Inferior parietal cortex (tissue), 1 donor: ENCODE measurements around the gene PCBD2.
"Not testable (repeated sequence)": the region's sequence is repeated elsewhere in the genome, so short reads cannot be mapped to it uniquely, and the experiment has no call there.

ENCODE experiments used
- DNase-seq: peaks from one replicate; pipeline ENCODE4 v3.0.0-alpha.2; 2016; ENCODE audit errors: extremely low spot score

Gene PCBD2

DNA sequence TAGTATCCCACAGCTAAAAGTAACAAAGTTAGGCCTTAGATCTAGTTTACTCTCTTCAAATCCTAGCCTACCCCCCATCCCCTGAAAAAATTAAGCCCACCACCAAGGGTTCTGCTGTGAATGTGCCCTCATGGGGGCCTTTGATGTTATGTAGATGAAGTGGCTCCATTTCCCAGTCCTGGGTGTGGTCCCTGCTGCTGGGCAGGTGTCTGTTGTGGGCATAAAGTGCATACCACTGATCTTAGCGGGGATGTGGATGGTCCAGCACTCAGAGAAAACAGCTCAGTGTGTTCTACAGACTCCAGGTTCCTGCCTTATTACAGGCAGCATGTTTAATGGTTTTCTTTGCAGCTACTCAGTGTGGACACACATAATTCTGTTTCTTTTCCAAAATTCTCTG lies 1.9 kb downstream of the PCBD2 start:
- no peak for DNase-seq

- DNase-seq: not testable (repeated sequence)
These were observed 5.8 kb downstream of the PCBD2 start for GRCh38 chr5:134910752-134911151.

- DNase-seq: no peak
These were observed 6.6 kb downstream of the PCBD2 start for GRCh38 chr5:134911285-134912206.

DNA sequence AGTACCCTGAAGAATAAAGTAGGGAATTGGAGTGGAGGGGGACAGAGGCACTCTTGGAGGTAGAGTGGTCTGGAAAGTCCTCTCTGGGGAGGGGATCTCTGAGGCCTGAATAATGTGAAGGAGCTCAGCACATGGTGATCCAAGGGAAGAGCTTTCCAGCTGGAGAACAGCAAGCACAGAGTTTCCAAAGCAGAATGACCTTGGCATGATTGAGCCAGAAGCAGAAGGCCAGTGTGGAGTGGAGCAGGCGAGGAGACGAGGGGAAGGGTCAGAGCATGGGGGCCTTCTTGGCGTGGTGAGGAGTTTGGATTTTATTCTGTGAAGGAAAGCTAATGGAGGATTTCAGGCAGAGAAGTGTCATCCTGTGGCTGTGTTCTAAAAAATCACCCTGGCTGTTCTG lies 8.3 kb downstream of the PCBD2 start:
- no peak for DNase-seq

GRCh38 chr5:134913795-134914194 lies 8.9 kb downstream of the PCBD2 start:
- DNase-seq: no peak

DNA sequence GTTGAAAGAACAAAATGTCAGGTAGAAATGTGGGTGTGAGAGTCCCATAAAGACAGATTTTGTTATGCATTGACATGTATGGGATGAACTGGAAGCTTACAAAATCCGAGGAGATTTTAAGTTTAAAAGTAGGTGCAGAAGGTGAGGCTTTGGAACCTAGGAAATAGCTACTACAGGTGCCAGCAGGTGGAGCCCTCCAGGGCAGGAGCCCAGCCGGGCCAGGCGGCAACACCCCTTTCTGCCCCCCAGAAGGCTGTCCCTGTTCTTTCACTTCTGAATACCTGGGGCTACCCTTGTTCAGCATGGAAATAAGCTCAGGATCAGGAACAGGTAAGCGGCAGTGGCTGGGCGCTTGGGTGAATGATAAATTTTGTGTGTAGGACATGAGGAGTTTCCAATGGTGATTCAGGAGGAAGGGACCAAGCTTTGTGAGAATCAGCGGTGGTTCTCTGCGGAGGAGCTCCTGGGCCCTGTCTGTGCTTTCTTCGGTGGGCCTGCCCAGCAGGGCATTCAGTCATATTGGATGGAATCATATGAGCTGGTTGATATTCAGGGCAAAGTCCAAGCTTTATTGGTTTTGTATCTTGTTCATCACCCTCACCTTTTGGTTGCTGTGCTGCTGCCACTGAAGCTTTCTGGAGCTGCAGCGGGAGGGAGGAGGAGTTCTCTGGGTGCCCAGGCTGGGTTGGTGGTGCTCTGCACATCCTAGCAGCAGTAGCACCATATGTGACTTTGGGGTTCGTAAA lies 12.3 kb downstream of the PCBD2 start:
- DNase-seq: no peak

- no peak for DNase-seq
These were observed 13.9 kb downstream of the PCBD2 start for GRCh38 chr5:134918861-134919260.

DNA sequence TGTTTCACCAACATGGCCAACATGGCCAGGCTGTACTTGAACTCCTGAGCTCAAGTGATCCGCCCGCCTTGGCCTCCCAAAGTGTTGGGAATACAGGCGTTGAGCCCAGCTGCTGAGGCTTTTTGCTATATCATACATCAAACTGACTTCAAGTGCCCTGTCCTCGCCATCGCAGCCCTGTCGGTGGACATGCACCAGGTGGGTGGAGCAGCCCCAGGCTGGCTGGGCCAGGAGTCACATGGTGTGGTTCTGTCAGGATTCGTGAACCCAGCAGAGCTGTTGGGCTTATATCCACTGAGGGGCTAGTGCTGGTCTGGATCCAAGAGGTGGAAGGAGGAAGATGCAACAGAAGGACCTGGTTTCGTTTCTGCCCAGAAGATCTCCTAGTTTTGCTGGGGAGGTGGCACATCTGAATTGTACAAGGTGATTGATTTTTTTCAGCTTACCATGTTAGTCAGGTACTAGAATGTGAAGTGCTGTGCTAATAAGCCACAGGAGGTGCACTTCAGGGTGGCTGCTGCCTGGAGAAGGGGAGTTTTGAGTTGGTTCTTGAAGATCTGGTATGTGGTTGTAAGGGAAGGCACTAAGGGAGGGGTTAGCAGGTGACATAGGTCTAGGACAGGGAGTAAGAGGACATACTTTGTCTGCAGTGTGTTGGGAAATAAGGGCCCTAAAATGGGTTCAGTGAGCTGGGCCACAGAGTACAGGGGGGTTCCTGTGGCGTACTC lies 16.1 kb downstream of the PCBD2 start:
- DNase-seq: no peak

DNA sequence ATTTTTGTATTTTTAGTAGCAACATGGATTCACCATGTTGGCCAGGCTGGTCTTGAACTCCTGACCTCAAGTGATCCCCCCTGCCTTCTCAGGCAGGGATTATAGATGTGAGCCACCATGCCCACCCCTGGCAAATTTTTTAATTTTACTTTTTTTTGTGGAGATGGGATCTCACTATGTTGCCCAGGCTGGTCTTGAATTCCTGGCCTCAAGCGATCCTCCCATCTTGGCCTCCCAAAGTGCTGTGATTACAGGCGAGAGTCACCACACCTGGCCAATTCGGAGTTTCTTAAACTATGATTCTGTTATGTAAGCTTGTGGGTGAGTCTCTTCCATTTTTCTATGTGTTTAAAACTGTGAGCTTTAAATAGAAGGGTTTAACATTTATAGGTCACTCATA lies 27.6 kb downstream of the PCBD2 start:
- DNase-seq: no peak

GRCh38 chr5:134934202-134934601 lies 29.3 kb downstream of the PCBD2 start:
- no peak for DNase-seq

DNA sequence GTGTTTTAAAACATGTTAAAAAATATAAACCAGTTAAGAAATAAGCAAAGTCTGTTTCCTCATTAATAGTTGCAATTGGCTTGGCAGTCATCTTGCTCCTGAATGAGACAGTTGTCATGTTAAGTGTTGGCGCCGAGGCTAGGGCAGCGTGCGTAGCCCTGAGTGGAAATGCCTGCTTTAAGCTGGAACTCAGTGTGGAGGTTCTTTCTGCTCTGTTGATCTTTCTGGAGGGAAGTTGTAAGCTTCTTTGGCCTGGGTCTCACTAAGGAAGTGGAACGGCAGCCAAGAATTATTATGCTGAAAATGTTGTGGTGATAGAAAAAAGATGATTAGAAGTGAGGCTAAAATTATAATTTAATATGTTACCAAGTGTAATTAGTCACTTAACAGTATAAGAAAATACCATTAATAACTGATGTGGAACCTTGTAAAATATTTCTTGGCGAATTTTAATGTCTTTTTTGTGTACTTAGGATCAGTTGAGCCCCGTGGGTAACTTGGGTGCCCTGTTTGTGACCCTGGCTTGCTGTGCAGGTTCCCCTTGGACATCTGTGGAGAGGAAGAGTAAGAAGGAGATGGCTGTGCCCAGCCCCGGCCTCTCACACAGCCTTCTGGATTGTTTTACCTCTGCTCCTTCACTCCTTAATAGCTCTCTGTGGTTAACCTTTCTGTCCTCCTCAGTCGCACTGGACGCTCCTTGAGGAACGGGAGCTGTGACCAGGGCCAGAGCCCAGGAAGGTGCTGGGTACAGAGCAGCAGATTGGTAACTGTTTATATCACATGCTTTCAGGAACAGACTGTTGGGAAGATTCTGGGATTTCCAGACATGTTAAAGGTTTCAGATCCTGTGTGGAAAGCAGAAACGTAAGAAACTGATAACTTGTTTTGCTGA lies 31.0 kb downstream of the PCBD2 start:
- DNase-seq: no peak

GRCh38 chr5:134937526-134937925 lies 32.6 kb downstream of the PCBD2 start:
- DNase-seq: no peak

DNA sequence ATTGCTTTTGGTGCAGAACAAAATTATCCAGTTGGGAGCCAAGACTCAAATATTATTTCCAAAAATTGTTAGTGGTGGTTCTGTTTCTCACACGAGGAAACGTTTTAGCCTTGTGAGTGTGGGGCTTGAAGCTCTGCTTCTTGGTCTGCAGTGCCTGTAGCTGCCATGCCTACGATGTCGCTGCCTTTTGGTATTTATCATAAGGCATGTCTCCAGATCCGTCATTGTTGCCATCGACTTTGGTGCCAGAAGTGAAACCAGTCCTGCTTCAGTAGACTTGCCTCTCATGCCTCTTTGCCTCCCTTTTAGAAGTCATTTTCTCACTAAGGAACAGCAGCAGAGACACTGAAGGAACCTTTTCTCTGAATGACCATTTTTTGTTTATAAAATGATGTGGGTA lies 33.1 kb downstream of the PCBD2 start:
- DNase-seq: no peak

- DNase-seq: no peak
These were observed 34.6 kb downstream of the PCBD2 start for GRCh38 chr5:134939500-134939899.

GRCh38 chr5:134943547-134943946 lies 38.6 kb downstream of the PCBD2 start:
- DNase-seq: no peak

DNA sequence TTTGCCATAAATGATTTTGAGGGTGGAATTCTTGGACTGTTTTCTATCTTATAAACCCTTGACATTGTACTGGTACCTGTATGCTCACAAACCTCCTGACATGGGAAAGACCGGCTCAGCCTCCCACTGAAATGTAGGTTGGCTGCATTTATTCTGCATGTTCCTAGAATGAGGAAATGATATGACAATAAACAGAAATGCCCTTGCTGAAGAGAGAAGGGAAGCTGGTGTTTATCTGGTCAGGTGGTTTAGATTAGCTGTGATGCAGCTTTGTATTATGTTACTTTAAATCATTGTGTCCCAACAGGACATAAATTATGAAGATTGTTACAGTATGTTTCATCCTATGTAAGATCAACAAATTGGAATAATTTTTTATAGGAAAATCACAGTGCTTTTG lies 39.7 kb downstream of the PCBD2 start:
- DNase-seq: no peak

- DNase-seq: no peak
These were observed 40.1 kb downstream of the PCBD2 start for GRCh38 chr5:134945041-134945440.

GRCh38 chr5:134948911-134949310 lies 44.0 kb downstream of the PCBD2 start:
- no peak for DNase-seq

DNA sequence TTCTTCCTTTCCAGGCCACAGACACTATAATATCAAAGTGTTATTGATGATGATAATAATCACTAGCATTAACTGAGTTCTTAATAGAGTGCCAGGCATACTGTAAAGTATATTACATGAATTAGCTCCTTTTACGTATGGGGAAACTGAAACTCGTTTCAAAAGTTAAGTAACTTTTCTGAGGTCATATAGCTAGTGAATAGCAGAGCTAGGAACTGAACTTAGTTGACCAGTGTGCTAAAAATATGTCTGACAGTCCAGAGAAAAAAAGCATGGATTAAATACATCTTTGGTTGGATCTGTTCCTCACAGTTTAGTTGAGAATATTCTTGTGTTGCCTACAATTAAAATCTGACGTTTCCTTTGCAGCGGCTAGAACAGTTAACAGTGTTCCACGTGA lies 44.4 kb downstream of the PCBD2 start:
- no peak for DNase-seq

GRCh38 chr5:134957920-134958608 lies 53.1 kb downstream of the PCBD2 start:
- DNase-seq: no peak

GRCh38 chr5:134958755-134959154 lies 53.8 kb downstream of the PCBD2 start:
- no peak for DNase-seq
